Stimulated activated effector memory CD8-positive, alpha-beta T cell treated with anti-CD3 and anti-CD28 coated beads, Interleukin-12 subunit alpha, Interleukin-12 subunit beta, amount 100 ng/mL, for 72 hours (primary cell): ENCODE results near the gene GPAM.
A peak's percentile ranks its signal among the peaks of the same experiment; 100 is the strongest.
"Not testable (repeated sequence)": the region's sequence is repeated elsewhere in the genome, so short reads cannot be mapped to it uniquely, and the experiment has no call there.

ENCODE experiments used
- ATAC-seq: fragments of 150-1000 bp; cut with Tn5 transposase; 2 replicates; pipeline ENCODE4 v1.10.0; 2021
- DNase-seq, 2 donors: peaks; one replicate each; pipeline ENCODE4 v3.0.0; 2021 to 2022; ENCODE audit warnings: low spot score in 2 of 2
- H3K27ac Mint-ChIP-seq: one replicate; pipeline ENCODE4 v1.8.0; 2022; ENCODE audit warnings: mild to moderate bottlenecking, mixed read lengths
- H3K36me3 Mint-ChIP-seq: one replicate; pipeline ENCODE4 v1.8.0; 2022; ENCODE audit warnings: mild to moderate bottlenecking, mixed read lengths
- H3K4me1 Mint-ChIP-seq: one replicate; pipeline ENCODE4 v1.8.0; 2022; ENCODE audit warnings: mixed read lengths
- H3K4me3 Mint-ChIP-seq: one replicate; pipeline ENCODE4 v1.8.0; 2022; ENCODE audit warnings: mild to moderate bottlenecking, mixed read lengths
- H3K9me3 Mint-ChIP-seq: one replicate; pipeline ENCODE4 v1.8.0; 2022; ENCODE audit warnings: mixed read lengths

The GPAM gene

GRCh38 chr10:112183329-112184051 lies at the start of gene GPAM:
Gene GPAM (minus strand): TSS chr10:112183765. CDS start chr10:112181784, 1,981 bp downstream.
- no peaks in the 10 kb centered on the region for H3K9me3 Mint-ChIP-seq
- peak within 1 kb of the TSS; percentile 93 for H3K4me3 Mint-ChIP-seq
- ATAC-seq (peak; percentile 98), DNase-seq (peak; percentile 100)
- H3K36me3 Mint-ChIP-seq: peaks cover 23% of the 10 kb centered on the region
- peak within 1 kb of the TSS; percentile 97 for H3K27ac Mint-ChIP-seq
- peaks cover 28% of the 10 kb centered on the region for H3K4me1 Mint-ChIP-seq

GRCh38 chr10:112232670-112233069 lies 49.1 kb upstream of the GPAM start:
- no peak overlapping the region for H3K4me3 Mint-ChIP-seq
- ATAC-seq: no peak
- no peaks in the 10 kb centered on the region for H3K9me3 Mint-ChIP-seq
- H3K27ac Mint-ChIP-seq: no peak overlapping the region
- H3K36me3 Mint-ChIP-seq: no peaks in the 10 kb centered on the region
- no peak for DNase-seq
- no peaks in the 10 kb centered on the region for H3K4me1 Mint-ChIP-seq

GRCh38 chr10:112231602-112232400 lies 48.2 kb upstream of the GPAM start:
- H3K4me3 Mint-ChIP-seq: no peak overlapping the region
- H3K9me3 Mint-ChIP-seq: no peaks in the 10 kb centered on the region
- no peaks in the 10 kb centered on the region for H3K4me1 Mint-ChIP-seq
- no peaks in the 10 kb centered on the region for H3K36me3 Mint-ChIP-seq
- DNase-seq (peak in 1 of 2 donors; percentile 36), ATAC-seq (no peak)
- no peak overlapping the region for H3K27ac Mint-ChIP-seq

- ATAC-seq (no peak), DNase-seq (no peak)
- Mint-ChIP-seq H3K4me3 (no peak overlapping the region), H3K27ac (no peak overlapping the region), H3K9me3 (no peaks in the 10 kb centered on the region), H3K36me3 (no peaks in the 10 kb centered on the region), H3K4me1 (no peaks in the 10 kb centered on the region)
Measured at GRCh38 chr10:112230325-112230988, 46.9 kb upstream of the GPAM start.

GRCh38 chr10:112229901-112230300 lies 46.3 kb upstream of the GPAM start:
- no peaks in the 10 kb centered on the region for H3K9me3 Mint-ChIP-seq
- H3K4me3 Mint-ChIP-seq: no peak overlapping the region
- ATAC-seq (no peak), DNase-seq (no peak)
- no peak overlapping the region for H3K27ac Mint-ChIP-seq
- no peaks in the 10 kb centered on the region for H3K4me1 Mint-ChIP-seq
- H3K36me3 Mint-ChIP-seq: no peaks in the 10 kb centered on the region

- ATAC-seq: no peak
- H3K4me1 Mint-ChIP-seq: no peaks in the 10 kb centered on the region
- H3K9me3 Mint-ChIP-seq: no peaks in the 10 kb centered on the region
- no peak overlapping the region for H3K27ac Mint-ChIP-seq
- no peak overlapping the region for H3K4me3 Mint-ChIP-seq
- DNase-seq: no peak
- H3K36me3 Mint-ChIP-seq: no peaks in the 10 kb centered on the region
Measured at GRCh38 chr10:112229096-112229495, 45.5 kb upstream of the GPAM start.

GRCh38 chr10:112228366-112229088 lies 45.0 kb upstream of the GPAM start:
- not testable (repeated sequence) for H3K27ac Mint-ChIP-seq, H3K4me1 Mint-ChIP-seq, H3K9me3 Mint-ChIP-seq, H3K4me3 Mint-ChIP-seq, ATAC-seq, DNase-seq, H3K36me3 Mint-ChIP-seq

GRCh38 chr10:112227331-112227987 lies 43.9 kb upstream of the GPAM start:
- Mint-ChIP-seq H3K27ac (no peak overlapping the region), H3K4me3 (no peak overlapping the region), H3K36me3 (no peaks in the 10 kb centered on the region), H3K9me3 (no peaks in the 10 kb centered on the region), H3K4me1 (no peaks in the 10 kb centered on the region)
- ATAC-seq (no peak), DNase-seq (no peak)

GRCh38 chr10:112226439-112227248 lies 43.1 kb upstream of the GPAM start:
- no peak overlapping the region for H3K27ac Mint-ChIP-seq
- ATAC-seq (no peak), DNase-seq (no peak)
- H3K36me3 Mint-ChIP-seq: no peaks in the 10 kb centered on the region
- H3K9me3 Mint-ChIP-seq: no peaks in the 10 kb centered on the region
- no peaks in the 10 kb centered on the region for H3K4me1 Mint-ChIP-seq
- H3K4me3 Mint-ChIP-seq: no peak overlapping the region

GRCh38 chr10:112225771-112226438 lies 42.3 kb upstream of the GPAM start:
- ATAC-seq: no peak
- H3K4me3 Mint-ChIP-seq: no peak overlapping the region
- no peaks in the 10 kb centered on the region for H3K36me3 Mint-ChIP-seq
- H3K9me3 Mint-ChIP-seq: no peaks in the 10 kb centered on the region
- H3K4me1 Mint-ChIP-seq: no peaks in the 10 kb centered on the region
- DNase-seq: no peak
- H3K27ac Mint-ChIP-seq: no peak overlapping the region

- Mint-ChIP-seq H3K4me3 (no peak overlapping the region), H3K36me3 (no peaks in the 10 kb centered on the region), H3K9me3 (peaks cover 3% of the 10 kb centered on the region), H3K4me1 (no peaks in the 10 kb centered on the region), H3K27ac (no peak overlapping the region)
- no peak for ATAC-seq
- DNase-seq: no peak
Measured at GRCh38 chr10:112224933-112225529, 41.5 kb upstream of the GPAM start.

- H3K4me1 Mint-ChIP-seq: no peaks in the 10 kb centered on the region
- DNase-seq: no peak
- H3K36me3 Mint-ChIP-seq: no peaks in the 10 kb centered on the region
- no peak overlapping the region for H3K27ac Mint-ChIP-seq
- H3K9me3 Mint-ChIP-seq: peaks cover 3% of the 10 kb centered on the region
- no peak for ATAC-seq
- H3K4me3 Mint-ChIP-seq: no peak overlapping the region
Measured at GRCh38 chr10:112223725-112224124, 40.2 kb upstream of the GPAM start.

- Mint-ChIP-seq H3K27ac (no peak overlapping the region), H3K4me1 (no peaks in the 10 kb centered on the region), H3K9me3 (peaks cover 3% of the 10 kb centered on the region), H3K4me3 (no peak overlapping the region), H3K36me3 (no peaks in the 10 kb centered on the region)
- DNase-seq (no peak), ATAC-seq (no peak)
Measured at GRCh38 chr10:112222799-112223198, 39.2 kb upstream of the GPAM start.
